Measurements from ENCODE around the gene FAM171A1. TPM values are rescaled to one million over a fixed set of nuclear protein-coding genes. Genes with fewer than 3 reads are reported as not detected.

Gene FAM171A1
- total and polyA plus RNA-seq, 12 donors = 3.5 to 14.1 (median 5.7) TPM

GRCh38 chr10:15320522-15321203, 50.4 kb downstream of the FAM171A1 start:
- no peak for DNase-seq
- no peaks in the 10 kb centered on the region for H3K36me3 ChIP-seq (replicated peaks in 1 of 2)
- TF ChIP-seq CTCF (IDR thresholded peaks at IDR 0.05) = no peak
- no peak for TF ChIP-seq POLR2A (IDR thresholded peaks at IDR 0.05)
- intact Hi-C loops (cut with DNase I) = no loop called here
- H3K27me3 ChIP-seq = no peaks in the 10 kb centered on the region
- WGBS, 4 donors = 46 to 66% (median 52%) methylated on average over 3 of the region's 3 CpGs
- H3K4me3 ChIP-seq = no peak overlapping the region
- H3K9me3 ChIP-seq (replicated peaks in 1 of 3) = no peaks in the 10 kb centered on the region
- peaks cover 0 to 17% of the 10 kb centered on the region in 2 donors for H3K4me1 ChIP-seq (replicated peaks in 1 of 2)
- H3K27ac ChIP-seq = no peak overlapping the region

- 89 to 95% (median 93%) methylated on average over 7 of the region's 7 CpGs for WGBS, 4 donors
- TF ChIP-seq POLR2A (IDR thresholded peaks at IDR 0.05) = no peak
- no peak for TF ChIP-seq CTCF (IDR thresholded peaks at IDR 0.05)
Measured at GRCh38 chr10:15320118-15320517, 51.0 kb downstream of the FAM171A1 start.

GRCh38 chr10:15316871-15317464, 54.1 kb downstream of the FAM171A1 start:
- WGBS, 4 donors = 82 to 91% (median 87%) methylated on average over 9 of the region's 9 CpGs
- H3K4me1 ChIP-seq (replicated peaks in 1 of 2) = peaks cover 0 to 24% of the 10 kb centered on the region in 2 donors
- no peak overlapping the region for H3K4me3 ChIP-seq
- no peaks in the 10 kb centered on the region for H3K36me3 ChIP-seq (replicated peaks in 1 of 2)
- no peak for DNase-seq
- no peaks in the 10 kb centered on the region for H3K9me3 ChIP-seq (replicated peaks in 1 of 3)
- TF ChIP-seq CTCF (IDR thresholded peaks at IDR 0.05) (no peak), POLR2A (IDR thresholded peaks at IDR 0.05) (no peak)
- H3K27me3 ChIP-seq = no peaks in the 10 kb centered on the region
- H3K27ac ChIP-seq = no peak overlapping the region
- intact Hi-C loops (cut with DNase I) = no loop called here

More at GRCh38 chr10:15320118-15320517, 51.0 kb downstream of the FAM171A1 start:
- intact Hi-C loops (cut with DNase I) = no loop called here
- H3K27ac ChIP-seq = no peak overlapping the region
- H3K4me1 ChIP-seq (replicated peaks in 1 of 2) = peaks cover 0 to 17% of the 10 kb centered on the region in 2 donors
- H3K4me3 ChIP-seq = no peak overlapping the region
- H3K27me3 ChIP-seq = no peaks in the 10 kb centered on the region
- no peaks in the 10 kb centered on the region for H3K9me3 ChIP-seq (replicated peaks in 1 of 3)
- DNase-seq = no peak
- no peaks in the 10 kb centered on the region for H3K36me3 ChIP-seq (replicated peaks in 1 of 2)

GRCh38 chr10:15316145-15316544, 54.9 kb downstream of the FAM171A1 start:
- intact Hi-C loops (cut with DNase I) = no loop called here
- Histone ChIP-seq H3K9me3 (replicated peaks in 1 of 3) (no peaks in the 10 kb centered on the region), H3K36me3 (replicated peaks in 1 of 2) (no peaks in the 10 kb centered on the region), H3K27me3 (no peaks in the 10 kb centered on the region), H3K4me1 (replicated peaks in 1 of 2) (peaks cover 0 to 15% of the 10 kb centered on the region in 2 donors), H3K4me3 (no peak overlapping the region), H3K27ac (no peak overlapping the region)
- 84 to 96% (median 94%) methylated on average over 9 of the region's 9 CpGs for WGBS, 4 donors
- no peak for DNase-seq
- TF ChIP-seq CTCF (IDR thresholded peaks at IDR 0.05) (no peak), POLR2A (IDR thresholded peaks at IDR 0.05) (no peak)
